Amygdala (tissue), 56 donors: ENCODE measurements around the gene FADS1.

ENCODE experiments used
- DNase-seq, 56 donors: peaks; one replicate each; lab custom pipeline; 2025; lab: John Stamatoyannopoulos, UW

The FADS1 gene

DNA sequence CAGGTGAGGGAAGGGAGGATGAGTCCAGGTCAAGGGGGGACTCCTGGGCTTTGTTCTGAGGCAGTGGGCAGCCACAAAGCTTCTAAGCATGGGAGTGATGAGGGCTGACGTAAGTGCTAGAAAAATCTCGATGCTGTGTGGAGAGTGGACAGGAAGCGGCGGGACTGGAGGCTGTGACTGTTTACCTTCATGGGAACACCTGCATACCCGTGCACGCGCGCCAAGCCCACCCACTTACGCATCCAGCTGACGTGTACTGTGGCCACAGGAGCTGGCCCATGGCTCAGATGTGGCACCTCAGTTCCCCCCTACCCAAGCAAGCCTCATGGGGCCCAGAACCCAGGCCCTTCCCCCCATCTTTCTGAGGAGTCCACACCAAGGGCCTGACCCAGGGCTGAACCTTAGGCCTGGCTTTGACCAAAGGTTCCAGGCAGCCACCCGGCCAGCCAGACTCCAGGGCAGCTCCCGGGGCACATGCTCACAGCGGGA lies 50.4 kb downstream of the FADS1 start:
- no peak for DNase-seq

DNA sequence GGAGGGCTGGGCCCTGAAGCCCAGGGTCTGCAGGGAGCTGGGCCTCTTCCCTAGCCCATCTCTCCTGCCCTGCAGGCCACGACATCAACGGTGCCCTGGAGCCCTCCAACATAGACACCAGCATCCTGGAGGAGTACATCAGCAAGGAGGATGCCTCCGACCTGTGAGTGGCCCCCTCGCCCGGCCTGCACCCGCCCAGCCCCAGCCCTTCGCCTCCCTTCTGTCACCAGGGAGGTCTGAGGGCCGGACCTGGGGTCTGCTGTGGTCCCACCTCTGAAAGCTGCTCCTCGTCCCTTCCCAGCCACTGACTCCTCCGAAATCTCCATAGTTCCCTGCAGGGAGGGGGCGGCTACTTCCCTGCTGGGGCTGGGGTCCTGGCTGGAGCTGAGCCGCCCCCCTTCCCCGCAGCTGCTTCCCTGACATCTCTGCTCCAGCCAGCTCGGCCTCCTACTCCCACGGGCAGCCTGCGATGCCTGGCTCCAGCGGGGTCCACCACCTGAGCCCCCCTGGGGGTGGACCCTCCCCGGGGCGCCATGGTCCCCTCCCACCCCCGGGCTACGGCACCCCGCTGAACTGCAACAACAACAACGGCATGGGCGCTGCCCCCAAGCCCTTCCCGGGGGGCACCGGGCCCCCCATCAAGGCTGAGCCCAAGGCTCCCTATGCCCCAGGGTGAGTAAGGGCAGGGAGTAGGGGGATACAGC lies 51.1 kb downstream of the FADS1 start:
- DNase-seq = no peak

DNA sequence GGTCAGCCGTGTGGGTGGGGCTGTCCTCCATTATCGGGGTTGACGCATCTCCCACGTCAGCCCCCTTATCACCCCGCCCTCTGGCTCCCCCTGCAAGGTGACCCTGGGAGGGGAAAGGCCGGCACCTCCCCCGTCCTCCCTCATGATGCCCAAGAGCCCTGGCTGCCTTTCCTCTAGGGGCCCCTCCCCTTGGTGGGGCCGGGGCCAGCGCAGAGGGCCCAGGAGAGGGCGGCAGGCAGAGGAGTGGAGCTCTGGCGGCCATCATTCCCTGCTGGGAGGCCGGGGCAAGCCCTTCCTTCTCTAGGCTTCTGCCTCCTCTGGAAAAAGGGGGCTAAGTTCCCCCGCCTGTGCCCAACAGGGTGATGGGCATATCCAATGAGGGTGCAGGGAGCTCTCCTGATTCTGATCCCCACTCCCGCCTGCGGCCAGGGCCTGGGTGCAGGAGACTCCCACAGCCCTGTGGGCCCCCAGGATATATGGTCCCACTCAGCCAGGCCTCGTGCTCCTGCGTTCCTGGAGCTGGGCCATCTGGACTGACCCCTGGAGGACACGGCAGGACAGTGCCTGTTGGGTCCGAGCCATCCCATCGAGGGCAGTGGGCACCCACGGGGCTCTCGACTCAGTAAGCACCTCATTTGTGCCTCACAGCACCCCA lies 52.1 kb downstream of the FADS1 start:
- no peak for DNase-seq

DNA sequence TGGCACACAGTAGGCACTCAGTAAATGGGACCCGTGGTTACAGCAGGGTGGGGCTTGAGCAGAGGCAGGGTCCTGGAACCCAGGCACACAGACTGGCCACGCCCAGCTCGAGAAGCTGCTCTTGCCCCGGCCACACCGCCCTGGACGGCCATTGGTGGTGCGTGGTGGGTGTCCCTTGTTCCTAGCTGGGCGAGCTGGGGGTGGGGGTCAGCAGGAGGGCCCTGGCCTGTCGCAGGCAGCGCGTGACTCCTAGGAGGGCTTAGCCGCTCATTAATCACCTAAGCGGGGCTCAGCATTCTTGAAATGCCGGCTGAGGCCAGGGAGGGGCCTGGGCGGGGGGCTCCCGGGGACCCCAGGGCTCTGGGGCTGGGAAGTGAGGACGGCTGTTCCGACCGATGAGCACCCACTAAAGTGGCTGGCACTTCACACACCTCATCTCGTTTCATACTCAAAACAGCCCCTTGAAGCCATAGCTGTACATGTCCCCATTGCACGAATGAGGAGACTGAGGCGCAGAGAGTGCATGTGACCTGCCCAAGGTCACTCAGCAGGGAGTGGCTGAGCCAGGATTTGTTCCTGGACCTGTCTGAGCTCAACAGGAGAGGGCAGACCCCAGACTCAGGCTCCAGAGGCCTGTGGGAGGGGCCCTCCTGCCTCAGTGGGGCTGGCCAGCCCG lies 52.7 kb downstream of the FADS1 start:
- no peak for DNase-seq

DNA sequence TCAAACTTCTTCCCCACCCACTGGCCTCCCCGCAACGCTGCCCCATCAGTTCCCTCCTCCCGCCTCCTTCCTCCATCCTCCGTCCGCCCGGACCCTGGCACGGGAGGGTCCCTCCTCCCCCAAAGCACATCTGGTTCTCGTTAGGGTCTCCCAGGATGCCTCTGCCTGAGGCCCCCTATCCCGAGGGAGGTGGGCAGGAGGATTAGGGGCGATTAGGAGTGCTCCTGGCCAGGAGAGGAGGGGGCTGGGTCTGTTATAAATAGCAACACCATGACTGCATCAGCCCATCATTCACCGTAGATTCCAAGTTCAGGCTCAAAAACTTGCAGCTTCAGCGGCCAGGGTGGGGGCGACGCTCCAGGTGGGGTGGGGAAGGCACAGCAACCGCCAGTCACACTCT lies 54.0 kb downstream of the FADS1 start:
- no peak for DNase-seq

DNA sequence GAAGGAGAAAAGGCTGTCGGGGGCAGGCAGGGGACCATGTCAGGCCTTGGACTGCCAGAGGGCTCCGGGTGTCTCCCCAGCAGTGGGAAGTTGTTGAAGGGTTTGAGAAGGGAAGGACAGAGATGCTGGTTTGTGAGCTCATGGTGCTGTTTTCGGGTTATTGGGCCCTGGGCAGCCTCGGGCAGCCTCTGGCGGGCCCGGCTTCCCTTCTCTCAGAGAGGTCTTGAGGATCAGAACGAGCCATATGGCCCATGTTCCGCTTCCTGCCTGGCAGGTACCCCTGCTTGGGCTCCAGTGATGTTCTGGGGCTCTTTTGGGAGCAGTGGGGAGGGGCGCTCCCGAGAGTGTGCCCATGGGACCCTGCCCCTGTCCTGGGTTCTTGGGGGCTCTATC lies 54.6 kb downstream of the FADS1 start:
- no peak for DNase-seq

DNA sequence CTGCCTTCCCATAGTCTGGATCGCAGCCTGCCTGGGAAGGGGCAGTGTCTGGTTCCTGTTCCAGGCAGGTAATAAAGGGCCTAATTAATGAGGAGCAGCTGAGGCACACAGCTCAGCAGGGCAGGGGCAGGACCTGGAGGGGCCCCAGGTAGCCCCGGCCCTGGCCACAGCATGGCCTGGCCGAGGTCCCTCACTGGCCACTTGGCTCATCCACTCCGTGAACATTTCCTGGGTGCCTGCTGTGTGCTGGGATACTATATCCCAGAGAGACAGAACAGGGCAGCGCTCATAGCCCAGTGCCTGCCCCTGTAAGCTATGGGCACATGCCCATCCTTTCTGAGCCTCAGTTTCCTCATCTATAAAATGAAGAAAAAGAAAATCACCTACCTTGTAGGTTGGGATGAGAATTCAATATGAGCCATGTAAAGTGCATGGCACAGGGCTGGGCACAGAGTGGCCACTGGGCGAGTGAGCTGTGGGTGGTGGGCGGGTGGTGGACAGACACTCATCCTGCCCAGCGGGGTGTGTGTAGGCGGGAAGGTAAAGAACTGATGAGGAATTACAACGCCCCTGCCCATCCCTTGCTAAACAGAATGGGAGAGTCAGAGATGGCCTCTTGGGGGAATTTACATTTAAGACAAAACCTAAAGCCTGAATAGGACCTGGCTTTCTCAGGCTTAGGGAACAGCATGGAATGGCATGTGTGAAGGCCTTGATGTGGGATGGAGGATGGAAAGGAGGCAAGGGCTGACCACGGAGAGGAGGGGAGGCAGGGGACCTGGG lies 55.2 kb downstream of the FADS1 start:
- DNase-seq = peak in 5 of 56 donors; percentile 42 to 60 (median 44)

DNA sequence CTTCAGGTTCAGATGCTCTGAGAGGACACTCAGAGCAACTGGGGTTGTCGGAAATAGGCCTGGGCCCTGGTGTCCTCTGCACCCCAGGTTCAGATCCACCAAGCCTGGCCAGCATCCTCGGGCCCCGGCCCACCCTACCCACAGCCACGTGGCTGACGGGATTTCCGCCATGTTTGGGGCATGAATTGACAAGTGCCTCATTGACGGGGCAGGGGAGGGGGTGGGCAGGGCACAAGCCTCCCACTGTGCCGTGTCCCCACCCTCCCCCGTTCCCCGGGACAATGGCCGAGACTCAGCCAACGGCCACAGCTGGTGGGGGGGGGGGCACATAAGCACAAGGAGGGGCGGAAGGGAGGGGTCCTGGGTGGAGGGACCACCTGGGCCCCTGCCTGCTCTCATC lies 55.9 kb downstream of the FADS1 start:
- DNase-seq = peak in 55 of 56 donors; percentile 28 to 94 (median 81)

DNA sequence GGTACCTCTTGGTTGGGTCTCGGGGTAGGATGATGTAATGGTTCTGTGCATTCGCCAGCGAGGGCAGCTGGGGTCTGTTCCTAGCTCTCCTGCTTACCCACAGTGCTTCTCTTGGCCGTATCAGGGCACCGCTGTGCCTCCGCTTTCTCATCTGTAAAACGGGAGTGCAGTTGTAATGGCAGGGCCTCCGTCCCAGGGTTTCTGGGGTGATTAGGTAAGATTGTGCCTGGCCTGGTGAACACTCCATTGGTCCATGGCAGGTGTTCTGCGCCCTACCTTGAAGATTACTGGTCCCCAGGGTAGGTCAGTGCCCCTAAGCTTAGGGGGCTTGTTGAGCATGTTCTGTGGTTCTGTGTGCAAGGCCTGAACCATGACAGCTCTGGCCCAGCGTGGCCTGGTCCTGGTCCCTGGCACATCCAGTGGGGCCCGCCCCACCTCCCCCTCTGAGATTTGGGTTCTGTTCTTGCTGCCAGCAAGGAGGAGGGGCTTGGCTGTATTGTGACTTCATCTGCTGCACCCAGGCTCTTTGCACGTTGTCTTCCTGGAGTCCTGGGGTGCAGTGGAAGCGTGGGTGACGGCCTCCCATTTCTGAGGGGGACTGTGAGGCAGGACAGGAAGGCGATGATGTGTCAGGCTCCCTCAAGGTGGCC lies 59.5 kb downstream of the FADS1 start:
- DNase-seq = peak in 24 of 56 donors; percentile 11 to 61 (median 34)

DNA sequence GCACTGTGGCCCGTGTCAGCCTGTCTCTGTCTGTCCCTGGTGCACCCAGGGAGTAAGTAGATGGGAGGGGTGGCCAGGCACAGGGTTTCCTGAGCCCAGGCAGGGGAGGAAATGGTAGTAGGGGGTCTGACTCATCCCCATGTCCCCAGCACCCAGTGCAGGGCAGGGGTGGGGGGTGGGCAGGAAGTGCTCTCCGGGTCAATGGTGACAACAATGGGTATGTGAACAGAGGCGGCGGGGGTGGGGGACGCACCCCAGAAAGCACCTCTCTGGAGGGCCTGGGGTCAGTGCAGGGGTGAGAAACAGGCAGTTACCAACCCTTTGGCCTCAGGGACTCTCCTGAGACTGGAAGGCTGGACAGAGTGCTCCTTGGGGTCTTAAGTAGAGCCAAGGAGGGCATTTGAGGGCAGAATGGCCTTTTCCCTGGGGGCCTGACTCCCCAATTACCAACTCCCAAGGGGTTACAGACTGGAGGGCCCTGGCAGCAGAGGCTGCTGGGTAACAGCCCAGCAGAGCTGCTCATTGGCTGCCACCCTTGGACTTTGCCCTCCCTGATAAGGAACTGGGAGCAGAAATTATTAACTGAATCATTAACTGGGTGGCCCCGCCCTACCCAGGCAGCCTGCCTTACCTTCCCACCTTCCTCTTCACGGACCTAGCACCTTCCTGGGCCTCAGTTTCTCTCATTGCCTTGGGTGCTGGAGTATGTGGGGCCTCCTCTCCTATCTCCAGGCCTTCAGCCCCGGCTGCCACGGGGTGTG lies 60.2 kb downstream of the FADS1 start:
- DNase-seq = peak in 2 of 56 donors; percentile 26

DNA sequence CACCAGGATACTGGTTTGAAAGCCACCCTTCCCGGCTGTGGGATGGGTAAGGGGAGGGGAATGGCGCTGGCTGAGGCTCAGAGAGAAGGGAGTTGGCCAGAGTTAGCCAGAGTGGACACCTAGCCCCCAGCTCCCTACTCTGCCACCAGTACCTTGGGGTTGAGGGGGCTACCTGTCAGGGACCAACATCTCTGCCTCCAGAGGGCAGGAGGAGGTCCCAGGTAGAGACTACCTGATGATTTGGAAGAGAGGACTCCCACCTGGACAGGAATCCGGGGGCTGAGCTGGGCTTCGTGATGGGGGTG lies 60.7 kb downstream of the FADS1 start:
- DNase-seq = no peak

DNA sequence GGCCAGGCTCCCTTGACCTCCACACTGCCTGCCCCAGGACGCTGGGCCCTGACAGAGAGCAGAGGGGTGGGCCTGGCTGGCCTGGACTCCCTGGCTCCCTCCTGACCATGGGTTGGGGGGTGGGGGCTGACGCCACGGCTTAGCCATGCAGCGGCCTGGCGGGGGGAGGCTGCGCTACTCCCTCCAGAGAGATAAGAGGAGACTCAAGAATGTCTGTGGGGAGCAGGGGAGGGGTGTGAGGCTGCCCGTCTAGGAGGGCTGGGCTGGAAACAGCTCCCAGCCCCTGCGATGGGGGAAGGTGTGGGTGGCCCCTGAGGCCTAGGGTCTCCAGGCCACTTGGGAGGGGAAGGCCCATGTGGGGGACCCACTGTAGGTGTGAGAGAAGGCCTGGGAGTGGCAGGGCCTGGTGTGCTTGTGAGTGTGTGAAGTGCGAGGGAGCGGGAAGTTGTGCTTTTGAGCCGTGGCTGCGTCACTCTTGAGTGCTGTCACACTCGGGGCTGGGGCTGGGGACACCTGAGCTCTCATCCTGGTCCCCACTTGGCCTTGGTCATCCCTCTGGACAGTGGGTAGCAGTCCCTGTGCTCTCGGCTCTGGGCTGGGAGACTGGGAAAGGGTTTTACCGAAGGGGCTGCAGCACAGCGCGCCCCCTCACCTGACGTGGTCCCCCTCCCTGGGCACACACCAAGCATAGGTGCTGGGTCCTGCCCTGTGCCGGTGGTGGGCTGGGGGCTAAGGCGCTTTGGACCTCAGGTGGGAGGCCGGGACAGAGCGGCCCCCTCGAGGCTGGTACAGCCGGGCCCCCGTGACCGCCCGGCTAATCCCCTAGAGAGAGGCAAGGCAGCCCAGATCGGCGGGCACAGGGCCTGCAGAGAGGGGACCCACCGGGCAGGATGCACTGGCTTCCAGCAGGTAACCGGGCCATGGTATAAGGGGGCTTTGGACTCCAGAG lies 62.0 kb downstream of the FADS1 start:
- DNase-seq = peak in 2 of 56 donors; percentile 21 to 33

DNA sequence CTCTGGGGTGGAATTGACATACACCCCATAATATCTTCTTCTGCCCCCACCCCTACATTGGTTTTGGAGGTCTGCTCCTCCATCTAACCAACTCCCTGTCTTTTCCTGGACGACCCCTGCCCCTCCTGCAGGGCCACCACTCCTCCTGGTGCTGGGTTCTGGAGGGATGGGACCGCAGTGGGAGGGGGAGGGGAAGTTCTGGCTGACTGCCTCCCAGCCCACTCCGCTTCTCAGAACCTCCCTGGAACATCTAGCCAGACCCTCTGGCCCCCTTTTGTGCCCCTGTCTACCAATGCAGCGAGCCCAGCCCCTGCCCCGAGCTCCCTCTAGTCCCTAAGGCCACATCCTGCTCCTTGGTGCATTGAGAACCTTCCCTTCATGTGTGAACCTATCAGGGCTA lies 63.1 kb downstream of the FADS1 start:
- peak in 3 of 56 donors; percentile 12 to 22 (median 16) for DNase-seq

DNA sequence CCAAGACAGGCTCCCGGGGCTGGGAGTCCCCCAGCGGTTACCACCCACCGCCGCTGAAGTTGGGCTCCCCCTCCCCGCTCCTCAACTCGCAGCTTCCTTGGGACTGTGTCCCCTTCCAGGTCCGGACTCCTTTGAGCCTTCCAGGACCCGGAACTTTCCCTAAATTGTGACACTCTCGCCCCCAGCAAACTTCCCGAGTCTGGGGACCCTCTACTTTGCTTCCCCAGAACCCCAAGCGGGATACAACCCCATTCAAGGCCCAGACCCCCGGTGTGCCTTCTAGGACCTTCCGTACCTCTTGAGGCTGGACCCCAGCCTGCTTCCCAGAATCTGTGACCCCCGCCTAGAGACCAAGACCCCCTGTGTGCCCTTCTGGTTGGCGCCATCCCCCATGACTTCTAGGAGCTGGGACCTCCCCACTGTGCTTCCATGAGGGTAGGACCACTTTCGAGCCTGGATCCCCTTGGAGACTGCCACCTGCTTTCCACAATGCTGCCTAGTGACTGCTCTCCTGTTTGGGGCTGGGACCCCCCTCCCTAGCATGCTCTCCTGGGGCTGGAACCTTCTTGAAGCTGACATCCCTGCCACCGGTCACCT lies 63.8 kb downstream of the FADS1 start:
- DNase-seq = no peak

DNA sequence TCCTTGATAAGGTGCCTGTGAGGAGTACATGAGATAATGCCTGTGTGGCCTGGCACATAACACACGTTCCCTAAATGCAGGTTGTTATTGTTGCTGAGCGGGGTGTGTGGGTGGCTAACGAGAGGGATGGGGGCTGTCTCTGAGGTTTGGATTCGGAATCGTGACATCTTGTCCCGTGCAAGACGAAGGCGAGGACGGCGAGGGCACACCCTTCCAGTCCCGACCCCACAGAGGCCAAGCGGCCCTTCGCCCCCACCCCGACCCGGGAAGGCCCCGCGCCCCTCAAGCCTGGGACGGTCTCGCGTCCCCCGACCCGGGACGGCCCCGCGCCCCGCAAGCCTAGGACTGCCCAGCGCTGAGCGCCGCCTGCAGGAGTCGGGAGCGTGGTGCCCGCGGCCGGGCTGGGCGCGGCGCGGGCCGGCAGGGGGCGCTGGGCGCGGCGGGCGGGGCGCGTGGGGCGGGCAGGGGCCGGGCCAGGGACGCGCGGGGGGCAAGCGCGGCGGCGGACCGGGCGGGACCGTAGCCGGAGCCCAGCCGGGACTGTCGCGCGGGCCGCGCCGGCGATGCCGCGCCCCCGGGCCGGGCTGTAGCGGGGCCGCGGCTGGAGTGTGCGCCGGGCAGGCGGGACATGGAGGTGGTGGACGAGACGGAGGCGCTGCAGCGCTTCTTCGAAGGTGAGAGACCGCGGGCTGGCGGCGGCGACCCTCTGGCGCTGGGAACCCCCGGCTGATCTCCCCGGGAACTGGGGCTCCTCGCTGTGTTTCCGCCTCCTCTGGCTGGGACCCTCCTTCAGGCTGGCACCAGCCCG lies 64.5 kb downstream of the FADS1 start, which contains the start of gene MYRF:
MYRF (plus strand) TSS at position 520 of the 808 bp plus-strand sequence; CDS start at position 629, 109 bp downstream.
- peak in 35 of 56 donors; percentile 22 to 78 (median 51) for DNase-seq

DNA sequence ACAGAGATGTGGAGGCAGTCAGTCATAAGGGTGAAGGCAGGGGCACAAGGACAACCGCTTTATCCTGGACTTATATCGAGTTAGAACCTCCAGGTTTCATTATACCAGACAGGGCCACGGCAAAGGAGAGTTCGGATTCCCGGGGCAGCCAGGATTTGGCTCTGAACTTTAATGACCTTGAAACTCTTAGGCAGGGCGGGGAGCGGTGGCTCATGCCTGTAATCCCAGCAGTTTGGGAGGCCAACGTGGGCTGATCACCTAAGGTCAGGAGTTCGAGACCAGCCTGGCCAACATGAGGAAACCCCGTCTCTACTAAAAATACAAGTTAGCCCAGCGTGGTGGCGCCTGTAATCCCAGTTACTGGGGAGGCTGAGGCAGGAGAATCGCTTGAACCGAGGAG lies 65.4 kb downstream of the FADS1 start:
- no peak for DNase-seq
